WTC11 (cell line): Measurements from ENCODE around the gene PIP4K2B. TPM values are rescaled to one million over a fixed set of nuclear protein-coding genes. Genes with fewer than 3 reads are reported as not detected.

Experiments
- ATAC-seq: fragments of 200-7000 bp; cut with Tn5 transposase; 2 replicates; pipeline ENCODE4 v1.10.0; 2021; ENCODE audit warnings: mild to moderate bottlenecking, moderate library complexity
- CTCF ChIA-PET: fragments of 300-600 bp; sonication (Branson Sonifier 250); formaldehyde crosslinking; loops from one replicate; lab custom pipeline; 2021; ENCODE audit warnings: antibody characterized with exemption; lab: Charles Lee
- POLR2A ChIA-PET: fragments of 350-600 bp; sonication (Branson Sonifier 250); formaldehyde crosslinking; loops from one replicate; lab custom pipeline; 2021; ENCODE audit warnings: antibody characterized with exemption; lab: Charles Lee
- DNase-seq: peaks from one replicate; pipeline ENCODE4 v3.0.0; 2021; ENCODE audit warnings: low spot score
- H3K27ac Mint-ChIP-seq: 2 replicates; pipeline ENCODE4 v1.8.0; 2021; ENCODE audit warnings: mixed read lengths
- H3K27me3 Mint-ChIP-seq: 2 replicates; pipeline ENCODE4 v1.8.0; 2021; ENCODE audit warnings: low read depth, mild to moderate bottlenecking, moderate library complexity, mixed read lengths
- H3K36me3 Mint-ChIP-seq: 2 replicates; pipeline ENCODE4 v1.8.0; 2021; ENCODE audit warnings: mixed read lengths
- H3K4me1 Mint-ChIP-seq: 2 replicates; pipeline ENCODE4 v1.8.0; 2022; ENCODE audit warnings: mixed read lengths
- H3K4me3 Mint-ChIP-seq: 2 replicates; pipeline ENCODE4 v1.8.0; 2021; ENCODE audit warnings: mild to moderate bottlenecking, moderate library complexity, mixed read lengths
- H3K9me3 Mint-ChIP-seq: 2 replicates; pipeline ENCODE4 v1.8.0; 2021; ENCODE audit warnings: mixed read lengths
- CTCF ChIP-seq: fragments of 200-600 bp; IDR thresholded peaks from 2 replicates; pipeline ENCODE4 v1.8.0; 2022; ENCODE audit warnings: antibody characterized with exemption
- E2F1 ChIP-seq: sonication (generic); formaldehyde crosslinking; IDR thresholded peaks from 2 replicates; pipeline ENCODE4 v1.8.0; 2022; ENCODE audit warnings: mild to moderate bottlenecking, missing genetic modification reagents
- ELF4 ChIP-seq: sonication (generic); formaldehyde crosslinking; IDR thresholded peaks from 2 replicates; pipeline ENCODE4 v1.8.1; 2022; ENCODE audit warnings: low read depth, mild to moderate bottlenecking, moderate library complexity, missing genetic modification reagents
- GABPB1 ChIP-seq: sonication (generic); formaldehyde crosslinking; IDR thresholded peaks from 2 replicates; pipeline ENCODE4 v1.8.1; 2023; ENCODE audit warnings: mild to moderate bottlenecking, missing genetic modification reagents
- GTF2I ChIP-seq: fragments of 250-450 bp; sonication (Bioruptor Pico); conservative IDR thresholded peaks from 2 replicates; pipeline ENCODE4 v1.4.0; 2021; ENCODE audit warnings: mild to moderate bottlenecking
- JUN ChIP-seq: sonication (generic); formaldehyde crosslinking; IDR thresholded peaks from 2 replicates; pipeline ENCODE4 v1.8.0; 2023; ENCODE audit warnings: mild to moderate bottlenecking, missing genetic modification reagents
- KAT7 ChIP-seq: sonication (generic); formaldehyde crosslinking; IDR thresholded peaks from 2 replicates; pipeline ENCODE4 v1.8.1; 2023; ENCODE audit warnings: missing genetic modification reagents, mild to moderate bottlenecking, borderline replicate concordance
- MYBL2 ChIP-seq: sonication (generic); formaldehyde crosslinking; IDR thresholded peaks from 2 replicates; pipeline ENCODE4 v1.8.1; 2023; ENCODE audit warnings: mild to moderate bottlenecking, moderate library complexity, missing genetic modification reagents
- NFATC4 ChIP-seq: fragments of 250-450 bp; sonication (Bioruptor Pico); IDR thresholded peaks from 2 replicates; pipeline ENCODE4 v1.9.0; 2021; ENCODE audit warnings: mild to moderate bottlenecking
- PRRX2 ChIP-seq: fragments of 250-450 bp; sonication (Bioruptor Pico); IDR thresholded peaks from 2 replicates; pipeline ENCODE4 v1.8.0; 2021; ENCODE audit warnings: mild to moderate bottlenecking
- SMAD4 ChIP-seq: sonication (generic); formaldehyde crosslinking; IDR thresholded peaks from 2 replicates; pipeline ENCODE4 v1.8.0; 2022; ENCODE audit warnings: mild to moderate bottlenecking, missing genetic modification reagents
- SP1 ChIP-seq: sonication (generic); formaldehyde crosslinking; conservative IDR thresholded peaks from 2 replicates; pipeline ENCODE4 v1.8.1; 2022; ENCODE audit warnings: missing genetic modification reagents
- TCF7 ChIP-seq: sonication (generic); formaldehyde crosslinking; IDR thresholded peaks from 2 replicates; pipeline ENCODE4 v1.8.0; 2022; ENCODE audit warnings: mild to moderate bottlenecking, low read depth, missing genetic modification reagents, moderate library complexity
- ZBTB21 ChIP-seq: sonication (generic); formaldehyde crosslinking; IDR thresholded peaks from 2 replicates; pipeline ENCODE4 v1.8.1; 2023; ENCODE audit warnings: mild to moderate bottlenecking, missing genetic modification reagents, borderline replicate concordance
- ZNF416 ChIP-seq: fragments of 250-450 bp; sonication (Bioruptor Pico); IDR thresholded peaks from 2 replicates; pipeline ENCODE4 v1.9.0; 2021; ENCODE audit warnings: mild to moderate bottlenecking, inconsistent platforms
- ZNF532 ChIP-seq: fragments of 250-450 bp; sonication (Bioruptor Pico); IDR thresholded peaks from 2 replicates; pipeline ENCODE4 v1.9.0; 2021; ENCODE audit warnings: mild to moderate bottlenecking, borderline replicate concordance
- total RNA-seq: library from RNA; stranded (reverse); gene quantifications from 3 replicates; pipeline ENCODE4 v1.2.3, GENCODE V29; 2021
- TF ChIP-seq, protein P1 (sequence below): sonication (generic); formaldehyde crosslinking; IDR thresholded peaks from 2 replicates; pipeline ENCODE4 v1.8.0; 2023; ENCODE audit warnings: mild to moderate bottlenecking, missing genetic modification reagents

Gene PIP4K2B
- total RNA-seq, 1 experiment from 2014 or later: 61.9 TPM

DNA sequence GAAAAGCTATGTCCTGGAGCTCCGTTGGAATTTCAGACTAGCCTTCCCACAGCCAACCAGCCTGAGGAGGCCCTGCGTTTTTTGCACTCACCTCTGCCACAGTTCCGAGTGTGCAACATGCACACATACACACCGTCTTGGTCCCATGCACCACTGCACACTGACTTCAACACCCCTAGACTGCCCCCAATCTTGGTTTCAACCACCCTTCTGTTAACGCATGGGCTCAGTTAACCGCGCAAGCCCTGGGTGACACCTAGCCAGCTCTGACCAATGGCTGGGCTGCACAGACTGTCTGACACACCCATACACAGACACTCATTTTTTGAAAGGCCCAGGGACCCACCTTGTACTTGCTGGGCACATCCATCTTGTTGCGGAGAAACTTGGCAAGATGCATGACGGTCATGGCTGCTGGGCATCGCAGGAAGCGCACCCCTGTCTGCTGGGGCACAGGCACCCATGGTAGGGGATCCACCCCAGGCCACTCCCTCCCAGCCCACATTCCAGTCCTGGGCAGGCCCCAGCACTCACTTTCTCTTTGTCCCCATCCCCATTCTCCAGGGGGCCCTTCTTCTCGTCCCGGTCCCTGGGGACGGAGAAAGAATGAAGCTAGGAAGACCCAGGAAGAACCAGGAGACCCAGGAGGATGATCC, 61.2 kb downstream of the PIP4K2B start (continued):
- TF ChIP-seq, protein P1, sequence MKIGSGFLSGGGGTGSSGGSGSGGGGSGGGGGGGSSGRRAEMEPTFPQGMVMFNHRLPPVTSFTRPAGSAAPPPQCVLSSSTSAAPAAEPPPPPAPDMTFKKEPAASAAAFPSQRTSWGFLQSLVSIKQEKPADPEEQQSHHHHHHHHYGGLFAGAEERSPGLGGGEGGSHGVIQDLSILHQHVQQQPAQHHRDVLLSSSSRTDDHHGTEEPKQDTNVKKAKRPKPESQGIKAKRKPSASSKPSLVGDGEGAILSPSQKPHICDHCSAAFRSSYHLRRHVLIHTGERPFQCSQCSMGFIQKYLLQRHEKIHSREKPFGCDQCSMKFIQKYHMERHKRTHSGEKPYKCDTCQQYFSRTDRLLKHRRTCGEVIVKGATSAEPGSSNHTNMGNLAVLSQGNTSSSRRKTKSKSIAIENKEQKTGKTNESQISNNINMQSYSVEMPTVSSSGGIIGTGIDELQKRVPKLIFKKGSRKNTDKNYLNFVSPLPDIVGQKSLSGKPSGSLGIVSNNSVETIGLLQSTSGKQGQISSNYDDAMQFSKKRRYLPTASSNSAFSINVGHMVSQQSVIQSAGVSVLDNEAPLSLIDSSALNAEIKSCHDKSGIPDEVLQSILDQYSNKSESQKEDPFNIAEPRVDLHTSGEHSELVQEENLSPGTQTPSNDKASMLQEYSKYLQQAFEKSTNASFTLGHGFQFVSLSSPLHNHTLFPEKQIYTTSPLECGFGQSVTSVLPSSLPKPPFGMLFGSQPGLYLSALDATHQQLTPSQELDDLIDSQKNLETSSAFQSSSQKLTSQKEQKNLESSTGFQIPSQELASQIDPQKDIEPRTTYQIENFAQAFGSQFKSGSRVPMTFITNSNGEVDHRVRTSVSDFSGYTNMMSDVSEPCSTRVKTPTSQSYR (CRISPR knock-in tag): no peak
- TF ChIP-seq PRRX2 (CRISPR knock-in tag): no peak
- no peak for TF ChIP-seq JUN (CRISPR knock-in tag)

DNA sequence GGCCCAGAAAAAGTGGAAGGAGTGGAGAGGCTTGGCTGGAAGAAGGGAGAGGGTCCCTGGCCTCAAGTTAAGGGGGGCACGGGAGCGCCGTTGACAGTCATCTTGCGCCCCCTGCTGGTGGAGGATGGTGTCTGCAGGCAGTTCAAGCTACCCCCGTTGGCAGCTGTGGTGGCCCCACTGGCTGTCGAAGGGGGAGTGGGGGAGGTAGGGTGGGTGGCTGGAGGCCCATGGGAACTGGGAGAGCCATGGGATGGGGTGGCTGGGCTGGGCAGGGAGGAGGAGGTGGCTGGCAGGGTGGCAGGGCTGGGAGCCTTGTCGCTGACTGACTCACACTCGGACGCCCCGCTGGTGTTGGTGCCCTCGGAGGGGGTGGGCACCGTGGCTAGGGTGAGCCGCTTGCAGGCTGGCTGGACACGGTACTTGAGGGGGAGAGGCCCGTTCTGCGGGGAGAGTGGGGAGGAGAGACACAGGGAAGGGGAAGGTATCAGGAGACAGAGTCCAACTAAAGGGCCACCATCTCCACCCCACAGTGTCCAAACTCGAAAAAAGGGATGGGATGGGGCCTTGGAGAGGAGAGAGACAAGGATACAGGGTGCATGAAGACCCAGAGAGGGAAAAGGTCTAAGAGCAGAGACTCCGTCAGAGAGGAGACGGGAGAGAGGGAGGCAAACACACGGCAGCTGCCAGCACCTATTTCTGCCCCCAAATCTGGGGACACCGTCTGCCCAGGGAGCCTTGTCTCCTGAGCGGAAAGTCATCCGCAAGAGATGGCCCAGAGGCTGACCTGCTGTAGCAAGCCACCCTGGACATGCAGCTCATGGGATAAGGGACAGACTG, 64.0 kb downstream of the PIP4K2B start:
- Mint-ChIP-seq H3K4me1 (peaks cover 26% of the 10 kb centered on the region), H3K36me3 (peaks cover 27% of the 10 kb centered on the region), H3K27me3 (no peaks in the 10 kb centered on the region; the same call in 1 of the 2 replicates), H3K27ac (peak overlapping the region; percentile 82; the same call in 1 of the 2 replicates), H3K4me3 (no peak overlapping the region), H3K9me3 (no peaks in the 10 kb centered on the region)
- ChIA-PET POLR2A (interaction anchor here (0.6 to 1.5 kb wide), 3 partner anchors 25 to 183 kb away, joined by 3 to 5 read pairs (median 3); partner anchors contain the start of gene MLLT6), CTCF (interaction anchor here (0.5 to 4.0 kb wide), 51 partner anchors 9 to 471 kb away, joined by 3 to 60 read pairs (median 4); partner anchors contain the start of genes CWC25, LASP1NB, MLLT6 and PSMB3)
- no peak for TF ChIP-seq TCF7
- peak; percentile 94 for TF ChIP-seq CTCF
- peak; percentile 85 for DNase-seq
- peak; percentile 34 for ATAC-seq

GRCh38 chr17:38733982-38734973, 65.1 kb downstream of the PIP4K2B start:
- Mint-ChIP-seq H3K4me3 (no peak overlapping the region), H3K36me3 (peaks cover 18% of the 10 kb centered on the region), H3K27ac (peak overlapping the region; percentile 41)
- TF ChIP-seq NFATC4 (no peak), GABPB1 (no peak), E2F1 (CRISPR knock-in tag) (no peak), MYBL2 (no peak), KAT7 (no peak), SP1 (CRISPR knock-in tag) (no peak), ELF4 (CRISPR knock-in tag) (no peak), ZNF416 (CRISPR knock-in tag) (no peak), SMAD4 (CRISPR knock-in tag) (no peak), TCF7 (no peak), GTF2I (CRISPR knock-in tag) (no peak), ZBTB21 (CRISPR knock-in tag) (no peak), ZNF532 (CRISPR knock-in tag) (no peak)
- TF ChIP-seq, all 79 proteins: peak for 0
- ChIA-PET POLR2A (interaction anchor here (0.7 to 1.5 kb wide), 2 partner anchors 28 to 29 kb away, joined by 3 read pairs; partner anchors contain the start of gene MLLT6), CTCF (interaction anchor here (0.5 to 4.0 kb wide), 31 partner anchors 8 to 484 kb away, joined by 3 to 60 read pairs (median 5); partner anchors contain the start of genes MLLT6 and PSMB3)
- Mint-ChIP-seq H3K4me1 (peaks cover 29% of the 10 kb centered on the region), H3K9me3 (no peaks in the 10 kb centered on the region), H3K27me3 (peaks cover 2% of the 10 kb centered on the region; the same call in 1 of the 2 replicates)
- DNase-seq: no peak
- ATAC-seq: peak; percentile 27
